ENCODE measurements around the gene PRIM1. TPM values are rescaled to one million over a fixed set of nuclear protein-coding genes. Genes with fewer than 3 reads are reported as not detected.

Gene PRIM1
- total and polyA plus RNA-seq, 9 donors: 5.7 to 12.5 (median 7.8) TPM

DNA sequence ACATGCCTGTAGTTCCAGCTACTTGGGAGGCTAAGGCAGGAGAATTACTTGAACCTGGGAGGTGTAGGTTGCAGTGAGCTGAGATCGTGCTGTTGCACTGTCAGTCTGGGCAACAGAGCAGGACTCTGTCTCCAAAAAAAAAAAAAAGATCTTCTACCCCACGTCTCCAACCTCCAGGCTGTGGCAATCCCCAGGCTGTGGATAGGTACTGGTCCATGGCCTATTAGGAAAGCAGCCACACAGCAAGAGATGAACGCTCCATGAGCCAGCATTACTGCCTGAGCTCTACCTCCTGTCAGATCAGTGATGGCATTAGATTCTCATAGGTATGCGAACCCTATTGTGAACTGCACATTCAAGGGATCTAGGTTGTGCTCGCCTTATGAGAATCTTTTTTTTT, 58.0 kb downstream of the PRIM1 start:
- TF ChIP-seq EP300 (IDR thresholded peaks at IDR 0.05) (no peak), POLR2A (IDR thresholded peaks at IDR 0.05) (no peak)
- TF ChIP-seq, protein P1, sequence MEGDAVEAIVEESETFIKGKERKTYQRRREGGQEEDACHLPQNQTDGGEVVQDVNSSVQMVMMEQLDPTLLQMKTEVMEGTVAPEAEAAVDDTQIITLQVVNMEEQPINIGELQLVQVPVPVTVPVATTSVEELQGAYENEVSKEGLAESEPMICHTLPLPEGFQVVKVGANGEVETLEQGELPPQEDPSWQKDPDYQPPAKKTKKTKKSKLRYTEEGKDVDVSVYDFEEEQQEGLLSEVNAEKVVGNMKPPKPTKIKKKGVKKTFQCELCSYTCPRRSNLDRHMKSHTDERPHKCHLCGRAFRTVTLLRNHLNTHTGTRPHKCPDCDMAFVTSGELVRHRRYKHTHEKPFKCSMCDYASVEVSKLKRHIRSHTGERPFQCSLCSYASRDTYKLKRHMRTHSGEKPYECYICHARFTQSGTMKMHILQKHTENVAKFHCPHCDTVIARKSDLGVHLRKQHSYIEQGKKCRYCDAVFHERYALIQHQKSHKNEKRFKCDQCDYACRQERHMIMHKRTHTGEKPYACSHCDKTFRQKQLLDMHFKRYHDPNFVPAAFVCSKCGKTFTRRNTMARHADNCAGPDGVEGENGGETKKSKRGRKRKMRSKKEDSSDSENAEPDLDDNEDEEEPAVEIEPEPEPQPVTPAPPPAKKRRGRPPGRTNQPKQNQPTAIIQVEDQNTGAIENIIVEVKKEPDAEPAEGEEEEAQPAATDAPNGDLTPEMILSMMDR (IDR thresholded peaks at IDR 0.05): no peak
- intact Hi-C loops (cut with DNase I): no loop called here
- 75 to 79% (median 75%) methylated on average over 5 of the region's 5 CpGs for WGBS, 3 donors
- no peaks in the 10 kb centered on the region for H3K9me3 ChIP-seq
- no peak overlapping the region for H3K27ac ChIP-seq
- no peak overlapping the region for H3K4me3 ChIP-seq
- DNase-seq: peak in 1 of 5 donors; percentile 3
- peaks cover under 1% of the 10 kb centered on the region for H3K4me1 ChIP-seq (ENCODE audit: insufficient read depth)
- H3K27me3 ChIP-seq: no peaks in the 10 kb centered on the region
- H3K36me3 ChIP-seq: no peaks in the 10 kb centered on the region

DNA sequence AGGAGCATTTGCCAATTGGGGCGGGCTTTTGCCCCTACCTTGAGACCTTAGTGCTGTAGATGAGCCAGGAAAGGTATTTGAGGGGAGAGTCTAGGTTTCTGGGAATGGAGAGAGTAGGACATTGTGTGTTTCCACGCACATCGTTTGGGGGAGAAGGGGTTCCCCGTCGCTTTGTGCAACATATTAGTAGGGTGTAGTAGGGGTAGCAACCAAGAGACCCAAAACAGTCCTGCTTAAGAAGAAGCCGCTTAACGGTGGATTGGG, 63.3 kb downstream of the PRIM1 start:
- Histone ChIP-seq H3K4me1 (ENCODE audit: insufficient read depth) (peaks cover 5% of the 10 kb centered on the region), H3K27ac (peak overlapping the region; percentile 99 to 100), H3K27me3 (no peaks in the 10 kb centered on the region), H3K4me3 (peak overlapping the region; percentile 50), H3K36me3 (no peaks in the 10 kb centered on the region), H3K9me3 (no peaks in the 10 kb centered on the region)
- intact Hi-C loops (cut with DNase I): loop anchor here in 3 of 4 donors (2.0 to 5.0 kb wide), 3 partner anchors 34 to 51 kb away; partner anchors contain the start of gene NACA (in 1 of the 3)
- no peak for DNase-seq
- TF ChIP-seq, protein P1 (IDR thresholded peaks at IDR 0.05): no peak
- no peak for TF ChIP-seq POLR2A (IDR thresholded peaks at IDR 0.05)
- 0 to 2% (median 1%) methylated on average over 7 of the region's 7 CpGs for WGBS, 3 donors

DNA sequence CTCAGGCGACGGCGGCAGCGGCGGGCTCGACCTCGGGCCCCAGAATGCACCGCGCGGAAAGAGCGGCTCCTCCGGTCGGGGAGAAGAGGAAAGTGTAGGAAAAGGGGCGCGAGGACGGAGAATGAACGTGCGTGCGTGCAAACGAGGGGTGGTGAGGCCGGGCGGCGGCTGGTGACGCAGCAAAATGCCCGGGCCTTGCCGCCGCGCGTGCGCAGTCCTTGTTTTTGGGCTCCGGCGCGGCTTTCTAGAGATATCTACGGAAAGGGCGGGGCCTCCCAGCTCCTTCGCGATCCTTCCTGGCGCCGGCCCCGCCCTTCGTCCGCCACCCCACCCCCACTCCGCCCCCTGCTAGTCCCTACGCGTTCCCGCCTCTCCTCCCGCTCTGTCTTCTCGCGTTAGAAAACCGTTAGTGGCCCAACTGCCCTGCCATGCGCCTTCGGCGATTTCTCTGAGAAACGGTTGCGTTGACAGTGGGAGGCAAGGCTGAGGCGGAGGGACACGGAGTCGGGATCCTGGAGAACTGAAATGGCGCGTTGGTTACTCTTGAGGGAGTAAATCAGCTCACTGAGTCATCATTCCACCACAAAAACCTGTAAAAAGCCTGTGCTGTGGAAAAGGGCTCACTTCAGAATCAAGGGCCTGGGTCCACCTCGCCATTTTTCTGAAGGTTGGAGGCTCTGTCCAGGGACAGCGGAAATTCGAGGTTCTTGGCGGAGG, 63.8 kb downstream of the PRIM1 start, which contains the start of gene PTGES3:
PTGES3 (minus strand) TSS at position 156 of the 717 bp plus-strand sequence. CDS start 285 bp downstream, outside the sequence.
- intact Hi-C loops (cut with DNase I): loop anchor here in 3 of 4 donors (2.0 to 5.0 kb wide), 3 partner anchors 34 to 51 kb away; partner anchors contain the start of gene NACA (in 1 of the 3)
- H3K9me3 ChIP-seq: no peaks in the 10 kb centered on the region
- peaks cover 5% of the 10 kb centered on the region for H3K4me1 ChIP-seq (ENCODE audit: insufficient read depth)
- peak; percentile 97 to 99 (median 98) for DNase-seq
- peak within 1 kb of the TSS; percentile 93 for H3K4me3 ChIP-seq
- TF ChIP-seq EP300 (IDR thresholded peaks at IDR 0.05) (peak; percentile 49), POLR2A (IDR thresholded peaks at IDR 0.05) (peak; percentile 94)
- TF ChIP-seq, protein P1 (IDR thresholded peaks at IDR 0.05): peak in 1 of 3 donors; percentile 11
- peak within 1 kb of the TSS; percentile 99 to 100 for H3K27ac ChIP-seq
- H3K36me3 ChIP-seq: no peaks in the 10 kb centered on the region
- H3K27me3 ChIP-seq: no peaks in the 10 kb centered on the region
- 0% methylated on average over 54 to 64 of the region's 64 CpGs for WGBS, 3 donors

DNA sequence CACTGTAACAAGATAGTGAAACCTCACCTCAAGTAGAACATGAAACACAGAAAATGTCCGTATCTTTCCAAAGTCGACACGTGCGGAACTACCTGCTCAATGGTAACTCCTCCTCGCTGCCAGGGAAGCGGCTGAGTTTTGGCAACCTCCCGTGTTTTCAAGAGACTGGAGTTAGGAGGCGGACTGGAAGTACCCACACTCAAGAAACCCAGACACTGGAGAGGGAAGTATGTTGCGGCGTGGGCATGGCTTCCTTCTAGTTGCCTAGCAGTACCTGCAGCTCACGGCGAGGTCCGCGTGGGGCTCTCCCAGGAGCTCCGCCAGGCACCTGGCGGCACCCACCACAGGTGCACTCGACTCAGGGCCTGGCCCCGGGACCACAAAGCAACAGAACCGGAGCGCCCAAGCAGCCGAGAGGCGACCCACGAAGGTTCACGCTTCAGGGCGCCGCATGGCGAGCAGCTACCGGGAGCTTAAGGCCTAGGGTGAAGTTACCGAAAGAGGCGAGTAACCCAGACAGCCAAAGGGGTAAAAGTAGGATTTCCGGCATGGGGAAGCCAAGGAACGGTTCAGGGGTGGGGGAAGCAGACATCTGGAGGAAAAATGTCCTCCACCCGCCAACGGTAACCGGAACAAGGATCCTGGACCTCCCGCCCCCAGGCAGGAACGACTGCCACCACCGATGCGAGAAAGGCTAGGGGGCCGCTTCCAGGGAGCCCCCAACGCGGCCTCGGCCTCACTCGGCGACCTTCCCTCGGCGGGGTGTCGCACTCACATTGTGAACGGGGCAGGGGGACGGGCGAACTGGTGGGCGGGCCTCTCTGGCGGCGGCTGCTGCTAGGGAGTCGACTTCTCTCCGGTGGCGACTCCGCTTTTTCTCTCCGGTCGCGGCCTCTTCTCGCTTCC, 64.6 kb downstream of the PRIM1 start:
- H3K36me3 ChIP-seq: no peaks in the 10 kb centered on the region
- intact Hi-C loops (cut with DNase I): loop anchor here (2.0 to 5.0 kb wide), 3 partner anchors 35 to 50 kb away; partner anchors contain the start of gene NACA (in 2 of the 4)
- no peaks in the 10 kb centered on the region for H3K9me3 ChIP-seq
- peaks cover 9% of the 10 kb centered on the region for H3K4me1 ChIP-seq (ENCODE audit: insufficient read depth)
- 0 to 1% (median 0%) methylated on average over 61 to 62 of the region's 62 CpGs for WGBS, 3 donors
- DNase-seq: peak; percentile 41 to 71 (median 60)
- H3K4me3 ChIP-seq: peak overlapping the region; percentile 93
- H3K27me3 ChIP-seq: no peaks in the 10 kb centered on the region
- TF ChIP-seq, protein P1 (IDR thresholded peaks at IDR 0.05): no peak
- TF ChIP-seq EP300 (IDR thresholded peaks at IDR 0.05) (no peak), POLR2A (IDR thresholded peaks at IDR 0.05) (no peak)
- peak overlapping the region; percentile 99 to 100 for H3K27ac ChIP-seq
